GM19397 (cell line): Measurements from ENCODE around the gene HSD17B14.
"Not testable (repeated sequence)": the region's sequence is repeated elsewhere in the genome, so short reads cannot be mapped to it uniquely, and the experiment has no call there.

Experiments used
- ATAC-seq: cut with Tn5 transposase; IDR thresholded peaks from one replicate; pipeline ENCODE4 v1.9.1; 2021; ENCODE audit warnings: mild to moderate bottlenecking, moderate library complexity; ENCODE audit not compliant: unreplicated experiment

HSD17B14 gene

DNA sequence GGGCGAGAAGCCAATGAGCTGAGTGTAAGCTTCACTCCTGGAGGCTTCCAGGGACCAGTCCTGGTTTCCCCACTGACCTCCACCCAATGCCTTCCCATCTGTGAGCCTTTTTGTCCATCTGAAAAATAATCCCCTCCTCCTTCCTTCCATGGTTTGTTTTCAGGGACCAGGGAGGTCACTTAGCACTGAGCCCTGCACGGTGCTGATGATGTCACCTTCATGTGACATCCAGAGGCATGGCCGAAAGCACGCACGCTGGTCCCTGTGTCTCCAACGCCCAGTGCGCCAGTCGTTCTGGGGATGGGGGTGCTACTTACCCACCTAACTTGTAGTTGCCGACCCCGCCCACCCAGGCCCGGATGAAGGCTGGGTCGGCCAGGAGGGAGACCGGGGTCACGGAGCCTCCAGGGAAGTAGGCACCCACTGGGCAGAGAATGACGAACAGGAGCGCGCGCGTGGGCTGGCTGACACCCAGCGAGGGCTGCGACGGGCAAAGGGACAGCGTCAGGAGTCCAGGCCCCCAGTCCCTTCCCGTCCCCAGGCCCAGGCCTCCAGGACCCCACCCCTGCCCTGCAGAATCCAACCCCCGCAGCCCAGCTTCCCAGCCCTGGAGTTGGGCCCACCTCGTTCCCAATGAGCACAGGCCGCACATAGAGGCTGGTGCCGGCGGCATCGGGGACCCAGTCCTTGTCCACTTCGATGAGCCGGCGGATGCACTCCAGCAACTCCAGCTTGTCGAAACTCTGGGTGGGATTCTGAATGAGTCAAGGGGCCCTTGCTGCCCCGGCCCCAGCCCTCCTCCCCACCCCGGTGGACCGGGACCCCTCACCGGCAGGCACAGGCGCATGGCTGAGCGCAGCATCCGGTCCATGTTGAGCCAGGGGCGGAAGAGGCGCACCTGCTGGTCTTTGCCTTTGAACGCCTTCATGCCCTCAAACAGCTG, 36.7 kb downstream of the HSD17B14 start:
- no peak for ATAC-seq

GRCh38 chr19:48798937-48799336, 37.4 kb downstream of the HSD17B14 start:
- ATAC-seq, result no peak

DNA sequence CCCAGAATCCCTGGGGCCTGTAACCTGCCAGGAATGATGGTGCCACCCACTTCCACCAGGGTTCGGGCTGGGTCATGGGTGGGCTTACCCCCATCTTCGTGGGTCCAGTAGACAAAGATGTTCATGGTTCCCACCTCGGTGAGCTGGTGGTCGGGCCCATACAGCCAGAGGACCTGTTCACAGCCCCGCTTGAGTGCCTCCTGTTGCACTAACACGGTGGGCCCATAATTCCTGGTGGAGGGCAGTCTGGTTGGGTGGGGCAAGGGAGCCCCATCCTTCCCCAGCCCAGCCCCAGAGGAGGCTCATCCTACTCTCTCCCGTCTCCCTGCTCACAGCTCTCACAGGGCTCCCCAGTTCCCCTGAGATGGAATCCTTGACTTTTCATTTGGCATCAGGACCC, 39.2 kb downstream of the HSD17B14 start:
- ATAC-seq, result no peak

- no peak for ATAC-seq
Measured at GRCh38 chr19:48796298-48797083, 39.8 kb downstream of the HSD17B14 start.

DNA sequence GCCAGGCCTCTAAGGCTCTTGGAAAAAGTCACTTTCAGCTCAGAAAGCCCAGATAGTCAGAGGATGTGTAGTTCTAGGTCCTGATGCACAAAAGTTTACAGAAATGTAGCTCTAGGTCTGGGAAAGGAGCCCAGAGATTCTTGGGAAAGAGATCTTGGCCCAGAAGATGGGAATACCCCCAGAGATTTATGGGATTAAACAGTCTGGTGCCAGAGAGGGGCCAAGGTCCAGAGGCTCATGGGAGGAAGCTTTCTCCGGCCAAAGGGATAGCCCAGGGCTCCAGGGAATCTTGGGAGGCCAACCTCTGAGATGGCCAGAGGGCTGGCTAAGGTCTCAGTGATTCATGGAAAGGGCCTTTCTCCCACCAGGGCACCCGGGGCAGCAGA, 40.6 kb downstream of the HSD17B14 start:
- ATAC-seq, result no peak

DNA sequence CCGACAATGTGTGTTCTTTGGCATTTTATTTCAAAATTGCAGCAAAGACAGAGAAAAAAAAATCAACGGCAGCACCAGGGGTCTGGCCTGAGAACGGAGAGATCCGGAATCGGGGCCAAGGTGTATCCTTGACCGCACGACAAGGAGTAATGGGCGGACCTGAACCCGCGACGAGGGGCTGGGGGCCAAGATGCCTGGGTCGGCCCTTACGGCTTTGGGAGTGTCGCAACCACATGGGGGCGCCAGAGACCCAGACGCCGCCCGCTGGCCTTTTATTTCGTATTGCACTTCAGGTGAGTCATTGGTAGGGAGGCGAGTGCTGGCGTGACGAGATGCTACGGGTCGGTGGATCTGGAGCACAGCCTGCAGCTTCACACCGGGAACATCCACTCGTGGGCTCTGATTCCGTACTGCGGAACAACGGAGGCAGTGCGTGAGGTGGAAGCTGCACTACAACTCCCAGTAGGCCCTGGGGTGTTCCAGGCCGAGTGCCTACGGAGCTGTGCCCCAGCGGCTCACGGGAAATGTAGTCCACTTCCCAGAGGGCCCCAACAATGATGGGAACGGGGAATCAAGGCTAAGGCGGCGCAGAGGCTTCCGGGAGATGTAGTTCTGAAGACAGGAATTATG, 41.1 kb downstream of the HSD17B14 start:
- peak; percentile 85 for ATAC-seq

- no peak for ATAC-seq
Measured at GRCh38 chr19:48794291-48794690, 42.0 kb downstream of the HSD17B14 start.

DNA sequence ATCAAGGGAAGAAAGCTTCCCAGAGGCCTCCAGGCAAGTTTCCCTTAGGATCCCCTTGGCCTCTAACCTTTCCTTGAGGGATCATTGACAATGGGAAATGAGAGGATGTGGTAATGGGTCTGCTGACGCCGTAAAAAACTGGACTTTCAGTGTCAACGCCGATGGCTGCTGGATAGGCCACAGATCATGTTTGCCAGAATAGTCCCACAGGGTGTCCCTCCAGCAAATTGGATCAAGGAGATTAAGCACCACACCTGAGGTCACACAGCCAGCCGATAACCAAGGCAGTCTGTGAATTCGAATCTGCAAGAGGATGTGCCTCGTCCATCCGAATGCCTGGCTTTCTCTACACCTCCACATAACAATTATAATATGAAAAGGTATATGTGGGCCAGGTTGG, 43.0 kb downstream of the HSD17B14 start:
- ATAC-seq, result no peak

- not testable (repeated sequence) for ATAC-seq
Measured at GRCh38 chr19:48787331-48787730, 49.0 kb downstream of the HSD17B14 start.

DNA sequence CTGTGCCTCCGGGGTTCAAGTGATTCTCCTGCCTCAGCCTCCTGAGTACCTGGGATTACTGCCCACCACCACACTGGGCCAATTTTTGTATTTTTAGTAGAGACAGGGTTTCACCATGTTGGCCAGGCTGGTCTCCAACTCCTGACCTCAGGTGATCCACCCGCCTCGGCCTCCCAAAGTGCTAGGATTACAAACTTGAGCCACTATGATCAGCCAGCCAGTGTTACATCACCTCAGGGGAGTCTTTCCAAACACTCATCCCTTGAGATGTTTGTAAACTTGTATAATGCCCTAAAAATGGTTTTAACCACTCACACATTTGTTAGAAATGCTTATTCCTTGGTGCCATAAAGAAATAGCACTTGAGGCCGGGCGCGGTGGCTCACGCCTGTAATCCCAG, 49.9 kb downstream of the HSD17B14 start:
- ATAC-seq, result not testable (repeated sequence)

GRCh38 chr19:48784527-48784926, 51.8 kb downstream of the HSD17B14 start:
- ATAC-seq, result no peak

- no peak for ATAC-seq
Measured at GRCh38 chr19:48780631-48781391, 55.5 kb downstream of the HSD17B14 start.

- ATAC-seq, result no peak
Measured at GRCh38 chr19:48779636-48780035, 56.7 kb downstream of the HSD17B14 start.

DNA sequence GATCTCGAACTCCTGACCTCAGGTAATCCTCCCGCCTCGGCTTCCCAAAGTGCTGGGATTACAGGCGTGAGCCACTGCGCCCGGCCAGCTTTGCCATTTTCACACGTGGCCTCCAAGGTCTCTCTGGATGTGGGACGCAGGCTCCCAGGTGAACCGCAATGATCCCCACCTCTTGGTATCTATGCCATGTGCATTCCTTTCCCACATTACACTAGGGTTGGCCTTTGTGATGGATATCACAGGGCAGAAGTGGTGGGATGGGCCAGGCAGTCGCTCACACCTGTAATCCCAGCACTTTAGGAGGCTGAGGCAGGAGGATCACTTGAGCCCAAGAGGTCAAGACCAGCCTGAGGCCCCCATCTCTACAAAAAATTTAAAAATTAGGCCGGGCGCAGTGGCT, 58.6 kb downstream of the HSD17B14 start:
- ATAC-seq, result no peak

DNA sequence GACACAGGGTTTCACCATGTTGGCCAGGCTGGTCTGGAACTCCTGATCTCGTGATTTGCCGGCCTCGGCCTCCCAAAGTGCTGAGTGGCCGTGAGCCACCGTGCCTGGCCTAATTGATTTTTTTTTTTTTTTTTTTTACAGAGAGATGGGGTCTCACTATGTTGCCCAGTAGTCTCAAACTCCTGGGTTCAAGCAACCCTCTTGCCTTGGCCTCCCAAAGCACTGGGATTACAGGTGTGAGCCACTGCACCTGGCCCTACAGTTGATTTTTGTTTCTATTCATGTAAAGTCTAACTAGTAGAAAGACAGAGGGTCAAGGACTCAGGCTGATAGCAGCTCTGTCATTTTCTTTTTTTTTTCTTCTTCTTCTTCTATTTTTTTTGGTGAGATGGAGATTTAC, 59.2 kb downstream of the HSD17B14 start:
- ATAC-seq, result no peak

DNA sequence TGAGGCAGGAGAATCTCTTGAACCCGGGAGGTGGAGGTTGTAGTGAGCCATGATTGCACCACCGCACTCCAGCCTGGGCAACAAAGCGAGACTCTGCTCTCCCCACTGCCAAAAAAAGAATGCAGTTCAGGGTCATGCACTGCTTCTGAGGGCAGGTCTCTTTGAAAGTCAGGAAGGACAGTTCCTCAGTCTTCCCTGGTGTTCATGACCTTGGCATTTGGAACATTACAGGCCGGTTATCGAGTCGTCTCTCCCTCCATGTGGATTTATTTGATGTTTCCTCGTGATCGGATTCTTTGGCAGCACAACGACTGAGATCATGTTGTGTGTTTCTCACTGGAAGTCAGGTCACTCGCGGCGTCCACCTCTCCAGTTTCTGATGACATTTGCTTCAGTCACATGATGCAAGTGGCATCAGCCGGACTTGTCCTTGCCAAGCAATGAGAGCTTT, 63.8 kb downstream of the HSD17B14 start:
- ATAC-seq, result no peak

DNA sequence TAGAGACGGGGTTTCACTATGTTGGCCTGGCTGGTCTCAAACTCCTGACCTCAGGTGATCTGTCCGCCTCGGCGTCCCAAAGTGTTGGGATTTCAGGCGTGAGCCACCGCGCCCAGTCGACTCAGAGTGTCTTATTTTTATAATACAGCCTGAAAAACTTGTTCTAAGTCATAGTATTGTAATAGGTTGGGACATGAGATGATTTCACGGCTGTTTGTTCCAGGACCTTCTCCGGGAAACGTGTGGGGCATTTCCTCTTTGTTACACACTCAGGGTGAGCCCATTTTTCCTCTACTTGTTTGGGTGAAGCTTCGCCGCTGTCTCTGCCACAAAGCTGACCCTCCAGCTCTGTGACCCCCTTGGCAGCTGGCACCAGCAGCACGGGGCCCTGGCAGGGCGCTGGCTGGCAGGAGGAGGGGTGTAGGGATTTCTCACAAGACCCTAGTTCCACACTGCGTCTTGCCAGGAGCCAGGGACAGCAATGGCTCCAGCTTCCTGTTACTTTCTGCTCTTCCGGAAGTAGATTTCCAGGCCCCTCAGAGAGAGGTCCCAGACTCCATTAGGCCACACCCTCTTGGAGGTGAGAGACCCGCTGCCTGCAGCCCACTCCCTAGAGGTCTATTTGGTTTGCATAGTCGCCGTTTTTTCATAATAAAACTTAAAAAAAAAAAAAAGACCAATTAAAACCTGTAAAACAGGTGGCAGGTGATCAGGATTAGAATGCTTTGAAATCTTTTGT, 65.4 kb downstream of the HSD17B14 start:
- no peak for ATAC-seq

- ATAC-seq, result no peak
Measured at GRCh38 chr19:48770266-48770665, 66.0 kb downstream of the HSD17B14 start.

DNA sequence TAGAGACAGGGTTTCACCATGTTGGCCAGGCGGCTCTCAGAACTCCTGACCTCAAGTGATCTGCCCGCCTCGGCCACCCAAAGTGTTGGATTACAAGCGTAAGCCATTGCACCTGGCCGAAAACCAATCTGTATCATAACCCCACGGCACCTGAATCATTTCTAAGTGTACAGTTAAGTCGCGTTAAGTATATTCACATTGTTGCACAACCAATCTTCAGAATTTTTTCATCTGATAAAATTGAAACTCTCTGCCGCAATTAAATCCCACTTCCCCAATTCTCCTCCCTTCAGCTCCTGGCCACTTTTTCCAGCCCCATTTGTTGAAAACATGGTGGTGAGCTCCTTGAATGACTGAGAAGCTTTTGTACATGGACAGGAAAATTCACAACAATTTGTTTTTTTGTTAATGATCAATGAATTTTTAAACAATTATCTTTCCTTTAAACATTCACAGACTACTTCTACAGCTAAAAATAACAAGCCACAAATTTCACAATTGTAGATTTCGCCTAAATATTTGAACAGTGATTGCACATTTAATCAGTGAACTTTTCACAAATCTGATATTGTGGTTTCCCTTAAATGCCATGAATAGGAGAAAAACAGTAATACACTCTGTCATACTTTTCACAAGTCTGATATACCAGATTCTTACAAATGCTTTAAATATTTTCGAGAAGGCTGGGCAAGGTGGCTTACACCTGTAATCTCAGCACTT, 67.1 kb downstream of the HSD17B14 start:
- no peak for ATAC-seq
